ENCODE results near the gene RIMBP2.

Gene RIMBP2

DNA sequence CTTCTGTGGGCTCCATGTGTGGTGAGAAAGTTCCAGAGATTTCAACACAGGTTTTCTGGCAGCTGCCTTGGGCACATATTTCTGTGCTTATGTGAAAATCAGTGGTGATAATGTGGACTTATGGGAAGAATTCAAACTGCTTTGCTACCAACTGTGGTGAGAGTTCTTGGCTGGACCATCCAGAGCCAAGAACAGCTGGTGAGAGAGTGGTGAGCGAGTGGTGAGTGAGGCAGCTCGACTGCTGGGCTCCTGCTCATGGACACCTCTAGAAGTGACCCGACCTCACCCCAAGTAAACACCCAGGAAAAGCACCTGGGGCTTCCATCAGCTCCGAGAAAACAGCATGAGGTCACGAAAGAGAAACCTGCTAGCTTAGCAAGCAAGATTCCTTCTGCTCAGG, 272.0 kb downstream of the RIMBP2 start:
- no peak for DNase-seq (ENCODE audit: low read depth)
- no peak for TF ChIP-seq CTCF (conservative IDR thresholded peaks at IDR 0.05; ENCODE audit: control insufficient read depth, insufficient read depth, low read depth, low read length)
- no peak overlapping the region for H3K4me3 ChIP-seq (ENCODE audit: control insufficient read depth, low read depth, low read length)

DNA sequence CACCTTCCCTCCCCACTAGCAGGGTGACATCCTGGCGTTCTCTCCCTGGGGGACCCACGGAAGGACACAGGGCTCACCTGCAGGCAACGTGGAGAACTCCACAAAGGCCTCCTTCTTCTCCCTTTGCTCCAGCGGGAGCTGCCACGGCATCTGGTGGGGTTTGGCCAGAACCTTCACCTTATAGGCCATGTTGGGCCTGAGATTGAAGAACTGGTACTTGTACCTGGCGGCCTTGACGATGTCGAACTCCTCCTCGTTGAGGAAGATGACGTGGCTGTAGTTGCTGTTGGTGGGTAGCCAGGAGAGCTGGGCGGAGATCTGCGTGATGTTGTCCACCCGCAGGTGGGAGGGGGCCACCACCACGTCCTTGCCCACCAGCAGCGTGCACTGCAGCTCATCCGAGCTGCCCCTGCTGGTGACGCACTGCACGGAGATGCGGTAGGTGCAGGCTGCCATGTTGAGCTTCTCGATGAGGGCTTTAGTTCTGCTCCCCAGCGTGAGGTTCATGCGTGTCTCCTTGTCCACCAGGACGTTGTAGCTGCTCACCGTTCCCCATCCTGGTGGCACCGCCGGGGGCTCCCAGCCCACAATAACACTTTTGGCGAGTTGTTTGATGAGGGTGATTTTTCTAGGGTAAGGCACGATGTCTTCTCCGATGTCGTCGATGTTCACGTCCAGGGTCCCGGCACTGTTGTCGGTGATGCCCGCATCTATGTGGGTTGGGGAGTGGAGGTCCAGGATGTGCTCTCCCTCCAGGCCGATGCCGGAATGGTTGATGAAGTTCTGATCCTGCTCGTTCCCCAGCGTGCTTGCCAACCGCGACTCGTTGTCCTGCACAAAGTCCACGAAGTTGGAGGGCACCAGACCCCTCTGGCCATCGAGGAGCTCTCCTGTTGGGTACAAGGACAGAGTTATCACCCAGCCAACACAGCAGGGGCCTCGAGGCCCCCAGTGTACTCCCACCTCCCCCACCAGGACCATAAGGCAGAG, 274.0 kb downstream of the RIMBP2 start:
- no peak for TF ChIP-seq CTCF (conservative IDR thresholded peaks at IDR 0.05; ENCODE audit: control insufficient read depth, insufficient read depth, low read depth, low read length)
- no peak for DNase-seq (ENCODE audit: low read depth)
- no peak overlapping the region for H3K4me3 ChIP-seq (ENCODE audit: control insufficient read depth, low read depth, low read length)

DNA sequence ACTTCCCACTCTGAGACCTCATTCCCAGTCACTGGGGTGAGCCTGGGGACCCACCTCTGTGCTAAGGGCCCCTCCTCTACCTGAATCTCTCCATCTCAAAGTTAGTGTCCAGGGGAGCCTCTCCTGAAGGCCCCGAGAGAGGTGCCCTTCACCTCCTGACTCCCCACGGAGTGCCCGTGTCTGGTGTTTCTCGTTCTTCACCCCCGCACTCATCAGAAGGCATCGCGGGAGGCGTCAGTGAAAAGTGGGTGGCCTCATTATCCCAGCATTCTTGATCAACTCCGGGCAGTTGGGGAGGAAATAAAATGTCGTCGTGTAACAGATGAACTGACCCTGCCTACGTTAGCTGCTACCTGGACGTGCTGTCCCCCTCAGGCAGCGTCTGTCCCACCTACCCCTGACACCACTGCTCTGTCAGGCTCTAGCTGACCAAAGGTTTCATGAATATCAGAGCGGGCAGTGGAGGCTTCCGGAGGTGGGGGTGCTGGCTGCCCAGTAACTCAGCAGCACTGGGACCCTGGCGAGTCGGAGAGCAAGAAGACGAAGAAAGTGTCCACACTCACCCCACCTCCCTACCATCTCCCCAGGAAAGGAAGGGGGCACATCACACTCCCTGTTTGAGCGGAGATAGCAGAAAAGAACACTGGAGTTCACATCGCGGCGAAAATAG, 275.6 kb downstream of the RIMBP2 start:
- DNase-seq (ENCODE audit: low read depth) = no peak
- TF ChIP-seq CTCF (conservative IDR thresholded peaks at IDR 0.05; ENCODE audit: control insufficient read depth, insufficient read depth, low read depth, low read length) = no peak
- no peak overlapping the region for H3K4me3 ChIP-seq (ENCODE audit: control insufficient read depth, low read depth, low read length)

DNA sequence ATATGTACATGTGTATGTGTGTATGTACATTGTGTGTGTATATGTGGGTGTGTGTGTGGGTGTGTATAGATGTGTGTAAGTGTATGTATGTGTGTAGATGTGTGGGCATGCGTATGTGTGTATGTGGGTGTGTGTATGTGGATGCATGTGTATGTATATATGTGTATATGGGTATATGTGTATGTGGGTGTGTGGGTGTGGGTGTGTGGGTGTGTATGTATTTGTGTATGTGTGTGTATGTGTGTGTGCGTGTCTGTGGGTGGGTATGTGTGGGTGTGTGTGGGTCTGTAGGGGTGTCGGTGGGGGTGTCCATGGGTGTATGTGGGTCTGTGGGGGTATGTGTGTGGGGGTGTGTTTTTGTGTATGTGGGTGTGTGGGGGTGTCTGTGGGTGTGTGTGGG, 276.8 kb downstream of the RIMBP2 start:
- no peak for TF ChIP-seq CTCF (conservative IDR thresholded peaks at IDR 0.05; ENCODE audit: control insufficient read depth, insufficient read depth, low read depth, low read length)
- no peak overlapping the region for H3K4me3 ChIP-seq (ENCODE audit: control insufficient read depth, low read depth, low read length)
- no peak for DNase-seq (ENCODE audit: low read depth)

DNA sequence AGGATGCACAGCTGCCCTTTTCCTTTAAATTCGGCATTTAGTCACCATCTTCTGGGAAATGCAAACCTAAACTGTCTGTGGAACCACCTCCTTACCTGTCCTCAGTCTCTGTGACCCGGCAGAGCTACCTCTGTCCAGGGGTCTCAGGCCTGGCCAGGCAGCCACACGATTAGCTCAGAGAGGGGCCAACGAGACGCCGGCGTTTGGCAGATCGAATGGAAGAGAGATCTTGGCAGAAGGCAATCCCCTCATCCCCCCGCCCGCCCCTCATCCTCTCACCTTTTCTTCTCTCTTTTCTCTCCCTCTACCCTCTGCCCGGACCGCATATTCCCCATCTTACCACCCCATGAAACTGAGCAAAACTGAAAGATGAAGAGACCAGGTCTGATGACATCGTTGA, 277.4 kb downstream of the RIMBP2 start:
- no peak for DNase-seq (ENCODE audit: low read depth)
- no peak for TF ChIP-seq CTCF (conservative IDR thresholded peaks at IDR 0.05; ENCODE audit: control insufficient read depth, insufficient read depth, low read depth, low read length)
- no peak overlapping the region for H3K4me3 ChIP-seq (ENCODE audit: control insufficient read depth, low read depth, low read length)

- DNase-seq (ENCODE audit: low read depth) = no peak
- H3K4me3 ChIP-seq (ENCODE audit: control insufficient read depth, low read depth, low read length) = no peak overlapping the region
- TF ChIP-seq CTCF (conservative IDR thresholded peaks at IDR 0.05; ENCODE audit: control insufficient read depth, insufficient read depth, low read depth, low read length) = no peak
These were observed 277.9 kb downstream of the RIMBP2 start for GRCh38 chr12:130438243-130438620.

All from fibroblast of mammary gland (primary cell).